ENCODE measurements around the gene NKX3-2.
"Not testable (repeated sequence)": the region's sequence is repeated elsewhere in the genome, so short reads cannot be mapped to it uniquely, and the experiment has no call there.

Gene NKX3-2

DNA sequence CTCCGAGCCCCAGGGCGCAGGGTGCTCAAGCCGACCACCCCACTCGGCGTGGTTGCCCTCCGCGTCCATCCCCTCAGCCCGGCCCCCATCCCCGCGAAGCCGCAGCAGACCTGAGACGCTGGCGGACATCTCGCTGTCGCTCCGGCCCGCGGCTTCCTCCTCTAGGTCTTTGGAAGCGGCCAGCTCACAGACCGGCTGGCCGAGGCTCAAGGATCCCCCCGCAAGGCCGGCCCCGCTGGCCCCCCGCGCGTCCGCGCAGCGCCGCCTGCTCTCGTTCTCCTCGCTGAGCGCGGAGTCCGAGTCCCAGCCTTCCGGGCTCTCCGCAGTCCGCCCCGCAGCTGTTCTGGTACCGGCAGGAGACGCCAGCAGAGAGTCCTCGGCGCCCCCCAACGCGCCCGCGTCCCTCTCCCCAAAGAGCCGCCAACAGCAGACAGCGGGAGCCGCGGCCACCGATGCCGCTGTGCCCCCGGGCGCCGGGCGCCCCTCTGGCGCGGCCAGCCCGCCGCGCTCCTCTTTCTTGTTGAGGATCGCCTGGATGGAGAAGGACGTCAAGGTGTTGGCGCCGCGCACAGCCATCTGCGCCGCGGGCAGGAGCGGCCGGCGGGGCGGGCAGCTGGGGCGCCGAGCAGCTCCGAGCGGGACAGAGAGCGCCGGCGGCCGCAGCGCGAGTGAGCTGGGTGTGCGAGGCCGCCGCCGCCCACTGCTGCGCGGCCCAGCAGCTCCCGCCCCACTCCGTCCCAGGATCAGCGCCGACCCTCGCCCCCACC is at the start of gene NKX3-2:
NKX3-2 (minus strand) TSS at position 670 of the 767 bp plus-strand sequence; CDS start at position 576, 94 bp downstream.
- Mint-ChIP-seq H3K27ac (peak within 1 kb of the TSS; percentile 86), H3K36me3 (peaks cover 2 to 13% of the 10 kb centered on the region in 2 donors), H3K9me3 (peaks cover 1 to 5% of the 10 kb centered on the region in 2 donors), H3K4me1 (peaks cover 28 to 57% of the 10 kb centered on the region in 2 donors), H3K27me3 (peaks cover 54 to 69% of the 10 kb centered on the region in 2 donors), H3K4me3 (peak within 1 kb of the TSS; percentile 88 to 91)
- no peak for DNase-seq
- peak in 1 of 2 donors; percentile 18 for ATAC-seq (replicated peaks)

DNA sequence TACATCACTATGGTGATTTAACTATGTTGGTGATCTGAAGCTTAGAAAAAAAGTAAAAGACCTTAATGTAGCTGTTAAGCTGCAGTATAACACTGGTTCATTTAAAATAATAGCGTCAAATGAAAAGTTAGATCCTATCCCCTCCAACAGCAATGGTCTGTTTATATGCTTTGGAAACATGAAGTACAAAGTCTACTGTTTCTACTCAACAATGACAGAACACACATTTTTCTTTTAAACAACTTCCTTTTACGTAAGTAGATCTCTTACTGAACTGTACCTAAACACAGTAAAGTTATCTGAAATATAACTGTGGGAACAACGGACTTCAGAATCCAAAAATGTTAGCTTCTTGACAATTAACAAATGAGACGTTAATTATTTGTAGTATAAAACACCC is 47.9 kb upstream of the NKX3-2 start:
- DNase-seq = no peak
- H3K27me3 Mint-ChIP-seq = no peaks in the 10 kb centered on the region
- no peak for ATAC-seq (replicated peaks)
- no peaks in the 10 kb centered on the region for H3K9me3 Mint-ChIP-seq
- H3K4me1 Mint-ChIP-seq = peaks cover 0 to 5% of the 10 kb centered on the region in 2 donors
- no peak overlapping the region for H3K4me3 Mint-ChIP-seq
- no peak overlapping the region for H3K27ac Mint-ChIP-seq
- peaks cover 32 to 51% of the 10 kb centered on the region in 2 donors for H3K36me3 Mint-ChIP-seq

DNA sequence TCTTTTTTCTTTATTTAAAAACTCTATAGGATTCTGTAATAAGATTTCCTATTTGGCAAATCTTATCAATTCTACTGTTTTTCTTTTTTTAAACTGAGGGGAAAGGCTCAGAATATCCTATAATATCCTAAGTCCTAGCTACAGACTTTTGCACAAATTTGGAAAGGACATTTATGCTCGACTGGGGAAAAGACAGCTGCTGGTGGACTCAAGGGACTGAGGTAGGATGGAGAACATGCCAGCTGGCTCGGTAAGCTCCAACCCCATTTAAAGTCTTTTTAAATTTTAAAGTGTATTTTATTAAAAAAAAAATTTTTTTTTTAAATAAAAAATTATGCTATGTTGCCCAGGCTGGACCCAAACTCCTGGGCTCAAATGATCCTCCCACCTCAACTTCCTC is 46.5 kb upstream of the NKX3-2 start:
- DNase-seq (no peak), ATAC-seq (replicated peaks) (no peak)
- Mint-ChIP-seq H3K27ac (no peak overlapping the region), H3K4me1 (no peaks in the 10 kb centered on the region), H3K4me3 (no peak overlapping the region), H3K36me3 (peaks cover 22 to 45% of the 10 kb centered on the region in 2 donors), H3K27me3 (no peaks in the 10 kb centered on the region), H3K9me3 (no peaks in the 10 kb centered on the region)

DNA sequence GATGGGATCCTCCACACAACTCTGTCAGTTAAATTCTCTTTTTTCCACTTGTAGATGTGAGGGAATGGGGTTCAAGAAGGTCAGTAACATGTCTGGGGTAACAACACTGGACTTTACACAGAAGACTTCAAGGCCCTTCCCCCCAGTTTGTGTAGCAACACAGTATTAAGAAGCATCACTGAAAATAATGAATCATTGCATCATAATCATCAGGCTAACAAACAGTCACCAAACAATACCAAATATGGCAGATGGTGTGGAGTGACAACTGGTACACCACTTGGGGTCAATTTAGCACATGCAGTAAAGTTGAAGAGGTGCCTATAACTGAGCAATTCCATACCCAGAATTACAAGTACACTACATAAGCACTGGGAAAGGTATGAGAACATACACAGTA is 44.6 kb upstream of the NKX3-2 start:
- Mint-ChIP-seq H3K9me3 (no peaks in the 10 kb centered on the region), H3K36me3 (peaks cover 22 to 55% of the 10 kb centered on the region in 2 donors), H3K4me1 (no peaks in the 10 kb centered on the region), H3K4me3 (no peak overlapping the region), H3K27me3 (no peaks in the 10 kb centered on the region), H3K27ac (no peak overlapping the region)
- DNase-seq (no peak), ATAC-seq (replicated peaks) (no peak)

DNA sequence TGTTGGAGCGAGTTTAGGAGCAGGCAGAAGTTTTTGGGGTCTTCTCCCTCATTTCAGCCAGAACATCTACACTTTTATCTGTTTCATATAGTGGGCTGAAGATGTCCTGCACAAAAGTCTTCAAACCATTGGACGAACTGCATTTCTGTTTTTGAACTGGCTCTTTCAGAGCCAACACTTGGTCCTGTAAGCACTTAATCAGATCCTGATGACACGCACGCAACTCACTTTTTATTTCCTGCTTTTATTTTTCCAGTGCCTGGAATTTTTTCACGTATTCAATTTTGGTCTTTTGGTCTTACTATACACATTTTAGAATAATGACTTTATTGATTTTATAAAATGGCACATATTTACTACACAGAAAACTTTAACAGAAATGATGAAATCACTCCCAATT is 40.2 kb upstream of the NKX3-2 start:
- no peaks in the 10 kb centered on the region for H3K9me3 Mint-ChIP-seq
- H3K4me1 Mint-ChIP-seq = no peaks in the 10 kb centered on the region
- H3K27me3 Mint-ChIP-seq = no peaks in the 10 kb centered on the region
- no peak for DNase-seq
- ATAC-seq (replicated peaks) = no peak
- H3K4me3 Mint-ChIP-seq = no peak overlapping the region
- no peak overlapping the region for H3K27ac Mint-ChIP-seq
- H3K36me3 Mint-ChIP-seq = peaks cover 22 to 52% of the 10 kb centered on the region in 2 donors

DNA sequence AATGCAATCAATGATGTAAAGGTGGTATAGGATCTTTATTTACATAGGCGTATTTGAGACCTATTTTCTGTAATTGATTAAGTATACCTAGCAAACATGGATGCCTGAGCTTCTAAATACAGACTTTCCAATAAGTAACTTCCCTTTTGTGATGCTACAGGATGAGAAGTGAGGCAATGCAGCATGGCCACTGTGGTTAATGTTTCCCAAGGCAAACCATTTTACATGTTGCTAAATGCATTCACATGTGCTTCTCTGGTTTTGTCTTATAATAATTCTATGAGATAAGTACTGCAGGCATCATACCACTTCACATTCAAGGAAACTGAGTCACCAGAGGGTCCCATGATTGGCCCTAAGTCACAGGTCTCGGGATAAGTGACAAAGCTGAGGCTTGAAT is 35.7 kb upstream of the NKX3-2 start:
- H3K36me3 Mint-ChIP-seq = peaks cover 19 to 44% of the 10 kb centered on the region in 2 donors
- no peak for ATAC-seq (replicated peaks)
- H3K4me3 Mint-ChIP-seq = no peak overlapping the region
- no peaks in the 10 kb centered on the region for H3K27me3 Mint-ChIP-seq
- H3K4me1 Mint-ChIP-seq = no peaks in the 10 kb centered on the region
- DNase-seq = no peak
- no peaks in the 10 kb centered on the region for H3K9me3 Mint-ChIP-seq
- no peak overlapping the region for H3K27ac Mint-ChIP-seq

DNA sequence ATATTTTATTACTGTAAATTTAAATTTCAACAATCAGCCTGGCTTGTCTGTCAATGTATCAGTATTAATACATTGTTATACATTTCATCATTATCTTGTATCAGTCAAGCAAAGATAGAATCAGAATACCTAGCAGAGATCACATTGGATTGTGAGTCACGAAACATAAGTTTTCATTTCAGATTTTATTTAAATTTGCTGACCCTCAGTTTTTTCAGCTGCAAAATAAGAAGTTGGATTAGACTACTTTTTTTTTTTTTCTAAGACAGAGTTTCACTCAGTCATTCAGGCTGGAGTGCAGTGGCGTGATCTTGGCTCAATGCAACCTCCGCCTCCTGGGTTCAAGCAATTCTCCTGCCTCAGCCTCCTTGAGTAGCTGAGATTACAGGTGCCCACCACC is 33.4 kb upstream of the NKX3-2 start:
- no peak overlapping the region for H3K27ac Mint-ChIP-seq
- H3K4me3 Mint-ChIP-seq = no peak overlapping the region
- ATAC-seq (replicated peaks) = no peak
- H3K36me3 Mint-ChIP-seq = peaks cover 19 to 42% of the 10 kb centered on the region in 2 donors
- H3K9me3 Mint-ChIP-seq = no peaks in the 10 kb centered on the region
- H3K27me3 Mint-ChIP-seq = no peaks in the 10 kb centered on the region
- H3K4me1 Mint-ChIP-seq = no peaks in the 10 kb centered on the region
- DNase-seq = no peak

DNA sequence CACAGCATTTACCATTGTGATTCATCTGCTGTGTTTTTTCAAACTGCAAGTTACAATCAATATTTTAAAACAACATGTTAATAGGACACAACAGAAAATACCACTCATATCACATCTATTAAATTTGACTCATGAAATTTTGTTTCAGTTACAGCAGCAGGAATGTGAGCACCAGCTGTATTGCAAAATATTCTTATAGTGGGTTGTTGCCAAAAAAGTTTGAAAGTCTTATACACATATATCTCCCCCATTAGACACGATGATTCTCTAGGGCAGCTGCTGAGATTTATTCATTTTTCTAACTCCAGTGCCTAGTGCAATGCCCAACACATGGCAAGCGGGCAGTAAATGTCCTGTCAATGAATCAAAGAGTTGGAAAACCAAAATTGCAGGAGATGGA is 26.6 kb upstream of the NKX3-2 start:
- Mint-ChIP-seq H3K4me3 (no peak overlapping the region), H3K4me1 (no peaks in the 10 kb centered on the region), H3K36me3 (peaks cover 30 to 54% of the 10 kb centered on the region in 2 donors), H3K27me3 (no peaks in the 10 kb centered on the region), H3K27ac (no peak overlapping the region), H3K9me3 (no peaks in the 10 kb centered on the region)
- DNase-seq = no peak
- ATAC-seq (replicated peaks) = no peak

DNA sequence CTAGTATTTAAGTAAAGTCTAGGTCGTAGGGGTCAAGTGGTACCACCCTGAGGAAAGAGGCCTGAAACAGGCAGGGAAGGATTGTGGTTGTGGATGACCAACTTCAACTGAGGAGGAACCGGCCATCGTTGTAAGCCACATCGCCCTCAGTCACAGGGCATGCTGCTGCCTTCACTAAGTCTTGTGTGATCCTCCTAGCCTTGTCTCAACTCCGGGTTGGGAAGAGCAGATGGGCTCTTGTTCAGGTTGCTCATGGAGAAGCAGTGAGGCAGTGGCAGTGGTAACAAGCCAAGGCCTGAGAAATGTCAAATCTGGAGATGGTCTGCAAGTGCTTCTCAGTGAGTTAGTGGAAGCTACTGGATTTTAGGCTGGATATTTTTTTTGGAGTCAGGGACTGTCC is 22.8 kb upstream of the NKX3-2 start:
- H3K36me3 Mint-ChIP-seq = peaks cover 22 to 44% of the 10 kb centered on the region in 2 donors

DNA sequence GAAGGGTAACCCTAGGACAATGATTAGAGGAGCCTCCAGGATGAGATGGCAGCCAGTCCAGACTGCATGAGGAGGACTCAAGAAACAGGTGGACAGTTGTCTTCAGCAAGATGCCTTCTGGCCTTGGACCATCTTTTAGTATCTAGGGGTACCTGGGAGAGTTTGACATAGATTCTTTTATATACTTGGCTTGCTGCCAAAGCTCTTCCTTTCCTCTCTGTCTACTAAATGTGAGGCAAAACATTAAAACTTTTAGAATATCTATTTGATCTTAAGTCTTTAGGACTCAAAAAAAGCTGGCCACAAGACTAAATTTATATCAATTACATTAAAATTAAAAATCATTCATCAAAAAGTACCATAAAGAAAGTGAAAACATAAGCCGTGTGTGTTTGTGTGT is 18.6 kb upstream of the NKX3-2 start:
- DNase-seq = no peak
- no peak overlapping the region for H3K4me3 Mint-ChIP-seq
- H3K27me3 Mint-ChIP-seq = peaks cover 3 to 6% of the 10 kb centered on the region in 2 donors
- H3K9me3 Mint-ChIP-seq = peaks cover 2 to 5% of the 10 kb centered on the region in 2 donors
- H3K4me1 Mint-ChIP-seq = no peaks in the 10 kb centered on the region
- no peak for ATAC-seq (replicated peaks)
- H3K36me3 Mint-ChIP-seq = peaks cover 19 to 30% of the 10 kb centered on the region in 2 donors
- no peak overlapping the region for H3K27ac Mint-ChIP-seq

More for the DNA sequence above, 22.8 kb upstream of the NKX3-2 start:
- H3K4me3 Mint-ChIP-seq = no peak overlapping the region
- no peaks in the 10 kb centered on the region for H3K9me3 Mint-ChIP-seq
- H3K27me3 Mint-ChIP-seq = no peaks in the 10 kb centered on the region
- ATAC-seq (replicated peaks) (no peak), DNase-seq (no peak)
- no peak overlapping the region for H3K27ac Mint-ChIP-seq
- H3K4me1 Mint-ChIP-seq = no peaks in the 10 kb centered on the region

DNA sequence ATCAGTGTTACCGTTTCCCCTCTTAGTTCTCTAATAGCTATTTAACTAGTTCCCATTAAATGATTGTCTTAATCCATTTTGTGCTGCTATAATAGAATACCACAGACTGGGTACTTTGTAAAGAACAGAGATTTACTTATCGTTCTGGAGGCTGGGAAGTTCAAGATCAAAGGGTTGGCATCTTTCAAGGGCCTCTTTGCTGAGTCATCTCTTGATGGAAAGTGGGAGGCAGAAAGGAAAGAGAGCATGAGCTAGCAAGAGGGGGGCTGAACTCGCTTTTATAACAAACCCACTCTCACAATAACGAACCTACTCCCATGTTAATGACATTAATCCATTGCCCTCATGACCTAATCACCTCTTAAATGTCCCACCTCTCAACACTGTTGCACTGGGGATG is 17.4 kb upstream of the NKX3-2 start:
- Mint-ChIP-seq H3K4me3 (no peak overlapping the region), H3K9me3 (peaks cover 2 to 5% of the 10 kb centered on the region in 2 donors), H3K27ac (no peak overlapping the region), H3K36me3 (peaks cover 15 to 24% of the 10 kb centered on the region in 2 donors), H3K4me1 (no peaks in the 10 kb centered on the region), H3K27me3 (peaks cover 8 to 11% of the 10 kb centered on the region in 2 donors)
- no peak for DNase-seq
- ATAC-seq (replicated peaks) = no peak

DNA sequence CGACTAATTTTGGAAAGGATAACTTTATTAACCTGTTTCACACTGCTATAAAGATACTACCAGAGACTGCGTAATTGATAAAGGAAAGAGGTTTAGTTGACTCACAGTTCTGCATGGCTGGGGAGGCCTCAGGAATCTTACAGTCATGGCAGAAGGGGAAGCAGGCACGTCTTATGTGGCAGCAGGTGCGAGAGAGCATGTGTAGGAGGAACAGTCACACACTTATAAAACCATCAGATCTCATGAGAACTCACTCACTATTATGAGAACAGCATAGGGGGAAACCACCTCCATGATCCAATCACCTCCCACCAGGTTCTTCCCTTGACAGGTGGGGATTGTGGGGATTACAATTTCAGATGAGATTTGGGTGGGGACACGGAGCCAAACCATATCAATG is 15.8 kb upstream of the NKX3-2 start:
- ATAC-seq (replicated peaks); H3K4me1 Mint-ChIP-seq; DNase-seq; H3K4me3 Mint-ChIP-seq; H3K27ac Mint-ChIP-seq; H3K9me3 Mint-ChIP-seq: not testable (repeated sequence)
- Mint-ChIP-seq H3K36me3 (peaks cover 10 to 15% of the 10 kb centered on the region in 2 donors), H3K27me3 (peaks cover 10 to 13% of the 10 kb centered on the region in 2 donors)

DNA sequence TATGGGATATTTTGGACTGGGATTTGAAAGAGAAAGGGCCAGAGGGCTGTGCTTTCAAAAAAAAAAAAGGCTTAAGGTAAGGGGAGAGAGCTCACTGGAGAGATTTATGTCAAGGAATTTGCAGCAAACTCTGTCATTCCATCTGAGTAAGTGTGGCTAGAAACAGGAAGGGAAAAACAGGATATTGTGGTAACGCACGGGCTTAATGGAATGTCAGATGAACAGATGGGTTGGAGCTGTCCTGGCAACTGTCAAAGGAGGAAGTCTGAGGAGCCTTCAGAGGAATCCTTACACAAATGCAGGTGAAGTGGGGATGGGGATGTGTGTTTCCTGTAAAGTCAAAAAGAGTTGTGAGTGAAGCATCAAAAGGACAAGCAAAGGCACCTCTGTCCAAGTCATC is 15.1 kb upstream of the NKX3-2 start:
- Mint-ChIP-seq H3K9me3 (peaks cover 2 to 5% of the 10 kb centered on the region in 2 donors), H3K4me1 (no peaks in the 10 kb centered on the region), H3K27me3 (peaks cover 12 to 13% of the 10 kb centered on the region in 2 donors), H3K4me3 (no peak overlapping the region), H3K27ac (no peak overlapping the region), H3K36me3 (peaks cover 10 to 15% of the 10 kb centered on the region in 2 donors)
- no peak for DNase-seq
- ATAC-seq (replicated peaks) = no peak

DNA sequence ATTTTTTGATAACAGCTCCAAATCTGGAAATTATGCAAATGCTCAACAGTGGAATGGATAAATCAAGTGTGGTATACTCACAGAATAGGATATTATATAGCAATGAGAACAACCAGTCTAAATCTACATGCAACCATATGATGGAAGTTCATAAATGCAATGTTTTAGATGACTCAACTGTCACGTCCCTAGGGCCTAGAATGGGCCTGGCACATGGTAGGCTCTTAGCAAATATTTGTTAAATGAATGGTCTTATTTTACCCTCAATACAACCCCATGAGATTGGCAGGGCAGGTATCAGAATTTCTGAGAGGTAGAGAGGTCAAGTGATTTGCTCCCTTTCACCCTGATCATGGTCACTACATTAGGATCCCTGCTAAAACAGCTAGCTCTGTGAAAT is 14.6 kb upstream of the NKX3-2 start:
- H3K4me3 Mint-ChIP-seq = no peak overlapping the region
- peaks cover 14 to 17% of the 10 kb centered on the region in 2 donors for H3K27me3 Mint-ChIP-seq
- peaks cover 10 to 15% of the 10 kb centered on the region in 2 donors for H3K36me3 Mint-ChIP-seq
- H3K27ac Mint-ChIP-seq = no peak overlapping the region
- no peak for ATAC-seq (replicated peaks)
- peaks cover 2 to 5% of the 10 kb centered on the region in 2 donors for H3K9me3 Mint-ChIP-seq
- no peak for DNase-seq
- no peaks in the 10 kb centered on the region for H3K4me1 Mint-ChIP-seq

DNA sequence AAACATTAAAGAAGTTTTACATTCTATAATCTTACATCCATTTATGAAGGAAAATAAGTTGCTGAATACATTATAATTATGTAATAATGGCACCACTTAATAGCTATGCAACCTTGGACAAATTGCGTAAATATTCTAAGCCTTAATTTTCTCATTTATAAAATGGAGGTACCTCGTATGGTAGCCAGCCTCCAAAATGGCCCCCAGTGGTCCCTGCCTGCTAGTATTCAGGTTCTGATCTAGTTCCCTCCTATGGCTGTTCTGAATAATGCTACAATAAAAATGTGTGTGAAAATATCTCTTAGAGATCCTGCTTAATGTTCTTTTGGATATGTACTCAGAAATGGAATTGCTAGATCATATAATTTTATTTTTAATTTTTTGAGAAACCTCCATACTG is 11.0 kb upstream of the NKX3-2 start:
- H3K9me3 Mint-ChIP-seq = peaks cover 4 to 13% of the 10 kb centered on the region in 2 donors
- no peaks in the 10 kb centered on the region for H3K4me1 Mint-ChIP-seq
- H3K27me3 Mint-ChIP-seq = peaks cover 38 to 52% of the 10 kb centered on the region in 2 donors
- ATAC-seq (replicated peaks) (no peak), DNase-seq (no peak)
- no peak overlapping the region for H3K4me3 Mint-ChIP-seq
- H3K27ac Mint-ChIP-seq = no peak overlapping the region
- peaks cover 4 to 9% of the 10 kb centered on the region in 2 donors for H3K36me3 Mint-ChIP-seq
